ENCODE measurements around the gene SETD1A. TPM values are rescaled to one million over a fixed set of nuclear protein-coding genes. Genes with fewer than 3 reads are reported as not detected.

The SETD1A gene
- total and polyA plus RNA-seq, 2 donors from 2014 or later, result 4.8 to 18.8 TPM

GRCh38 chr16:30974348-30974747, 16.8 kb downstream of the SETD1A start:
- no peak for TF ChIP-seq CTCF (IDR thresholded peaks at IDR 0.05; ENCODE audit: borderline replicate concordance, extremely low read depth, insufficient read depth)
- Histone ChIP-seq H3K9me3 (ENCODE audit: control insufficient read depth in 2 of 3, insufficient read depth in 1 of 3, low read length in 3 of 3) (no peaks in the 10 kb centered on the region), H3K4me3 (ENCODE audit: low read length in 3 of 3) (no peak overlapping the region), H3K36me3 (ENCODE audit: control insufficient read depth in 2 of 3, insufficient read depth in 3 of 3, low read length in 3 of 3) (peaks cover 12 to 55% (median 36%) of the 10 kb centered on the region in 3 donors), H3K27me3 (ENCODE audit: control insufficient read depth, insufficient read depth, low read length) (no peaks in the 10 kb centered on the region), H3K9ac (ENCODE audit: low read length in 3 of 3) (no peak overlapping the region), H3K27ac (ENCODE audit: low read depth in 2 of 2, low read length in 2 of 2) (no peak overlapping the region), H3K4me1 (ENCODE audit: control insufficient read depth in 2 of 3, insufficient read depth in 2 of 3, low read depth in 1 of 3, low read length in 3 of 3) (no peaks in the 10 kb centered on the region)
- no peak for DNase-seq
- intact Hi-C loops (cut with DNase I), result no loop called here
- no peak for FAIRE-seq

GRCh38 chr16:30976486-30976885, 18.9 kb downstream of the SETD1A start:
- H3K4me1 ChIP-seq (ENCODE audit: control insufficient read depth in 2 of 3, insufficient read depth in 2 of 3, low read depth in 1 of 3, low read length in 3 of 3), result no peaks in the 10 kb centered on the region
- H3K36me3 ChIP-seq (ENCODE audit: control insufficient read depth in 2 of 3, insufficient read depth in 3 of 3, low read length in 3 of 3), result peaks cover 4 to 43% (median 32%) of the 10 kb centered on the region in 3 donors
- no peak overlapping the region for H3K27ac ChIP-seq (ENCODE audit: low read depth in 2 of 2, low read length in 2 of 2)
- FAIRE-seq, result no peak
- intact Hi-C loops (cut with DNase I), result no loop called here
- no peak for TF ChIP-seq CTCF (IDR thresholded peaks at IDR 0.05; ENCODE audit: borderline replicate concordance, extremely low read depth, insufficient read depth)
- no peaks in the 10 kb centered on the region for H3K9me3 ChIP-seq (ENCODE audit: control insufficient read depth in 2 of 3, insufficient read depth in 1 of 3, low read length in 3 of 3)
- no peak overlapping the region for H3K4me3 ChIP-seq (ENCODE audit: low read length in 3 of 3)
- no peak overlapping the region for H3K9ac ChIP-seq (ENCODE audit: low read length in 3 of 3)
- H3K27me3 ChIP-seq (ENCODE audit: control insufficient read depth, insufficient read depth, low read length), result no peaks in the 10 kb centered on the region
- no peak for DNase-seq

- H3K27me3 ChIP-seq (ENCODE audit: control insufficient read depth, insufficient read depth, low read length), result no peaks in the 10 kb centered on the region
- FAIRE-seq (no peak), DNase-seq (no peak)
- TF ChIP-seq CTCF (IDR thresholded peaks at IDR 0.05; ENCODE audit: borderline replicate concordance, extremely low read depth, insufficient read depth), result no peak
- H3K4me3 ChIP-seq (ENCODE audit: low read length in 3 of 3), result no peak overlapping the region
- H3K36me3 ChIP-seq (ENCODE audit: control insufficient read depth in 2 of 3, insufficient read depth in 3 of 3, low read length in 3 of 3), result peaks cover 0 to 36% (median 26%) of the 10 kb centered on the region in 3 donors
- no peaks in the 10 kb centered on the region for H3K9me3 ChIP-seq (ENCODE audit: control insufficient read depth in 2 of 3, insufficient read depth in 1 of 3, low read length in 3 of 3)
- no peaks in the 10 kb centered on the region for H3K4me1 ChIP-seq (ENCODE audit: control insufficient read depth in 2 of 3, insufficient read depth in 2 of 3, low read depth in 1 of 3, low read length in 3 of 3)
- no peak overlapping the region for H3K9ac ChIP-seq (ENCODE audit: low read length in 3 of 3)
- intact Hi-C loops (cut with DNase I), result no loop called here
- H3K27ac ChIP-seq (ENCODE audit: low read depth in 2 of 2, low read length in 2 of 2), result no peak overlapping the region
Observed at GRCh38 chr16:30977502-30977901, 19.9 kb downstream of the SETD1A start.

Data from kidney (tissue), 14 donors.